H1 (cell line): ENCODE data around the gene AKR7A2. TPM values are rescaled to one million over a fixed set of nuclear protein-coding genes. Genes with fewer than 3 reads are reported as not detected.

Experiments
- CTCF ChIA-PET: fragments of 300-600 bp; sonication (Branson Sonifier 250); formaldehyde crosslinking; loops from one replicate; lab custom pipeline; 2021; ENCODE audit not compliant: partially characterized antibody; lab: Charles Lee
- POLR2A ChIA-PET: fragments of 300-600 bp; sonication (Branson Sonifier 250); formaldehyde crosslinking; loops from one replicate; lab custom pipeline; 2021; ENCODE audit warnings: inconsistent platforms; ENCODE audit not compliant: partially characterized antibody; lab: Charles Lee
- DNase-seq, 2 experiments: peaks; one replicate each; pipeline versions ENCODE4 v3.0.0 to v3.0.0-alpha.2; 2010 to 2022; ENCODE audit warnings: low spot score in 2 of 2, low read depth in 1 of 2, mixed read lengths in 1 of 2
- FAIRE-seq: peaks from 2 replicates; lab custom pipeline; 2011; peaks lifted over from hg19 to GRCh38; lab: Jason Lieb, UNC
- H2AFZ ChIP-seq: 2 replicates; pipeline ENCODE4 v1.8.1; 2012; ENCODE audit warnings: low read length, inconsistent platforms
- H2AK5ac ChIP-seq: 2 replicates; pipeline ENCODE4 v1.6.1; 2013; ENCODE audit warnings: low read depth, low read length
- H2BK120ac ChIP-seq: replicated peaks from 2 replicates; pipeline ENCODE3; 2013; ENCODE audit warnings: low read depth, low read length, inconsistent platforms
- H2BK12ac ChIP-seq: 2 replicates; pipeline ENCODE4 v1.6.1; 2013; ENCODE audit warnings: low read depth, low read length
- H2BK15ac ChIP-seq: 2 replicates; pipeline ENCODE4 v1.6.1; 2013; ENCODE audit warnings: low read length
- H2BK20ac ChIP-seq: 2 replicates; pipeline ENCODE4 v1.6.1; 2013; ENCODE audit warnings: low read length
- H2BK5ac ChIP-seq: 2 replicates; pipeline ENCODE4 v1.6.1; 2013; ENCODE audit warnings: low read depth, low read length
- H3K14ac ChIP-seq: 2 replicates; pipeline ENCODE4 v1.6.1; 2013; ENCODE audit warnings: inconsistent platforms; ENCODE audit not compliant: insufficient read length
- H3K18ac ChIP-seq: 2 replicates; pipeline ENCODE4 v1.6.1; 2013; ENCODE audit warnings: low read length; ENCODE audit errors: extremely low read depth
- H3K23ac ChIP-seq: 2 replicates; pipeline ENCODE4 v1.6.1; 2013; ENCODE audit warnings: inconsistent platforms; ENCODE audit not compliant: insufficient read length
- H3K23me2 ChIP-seq: 2 replicates; pipeline ENCODE4 v1.6.1; 2013; ENCODE audit warnings: low read depth, low read length
- H3K27ac ChIP-seq: 2 replicates; pipeline ENCODE4 v1.6.1; 2011; ENCODE audit warnings: low read depth, low read length, inconsistent platforms
- H3K27me3 ChIP-seq, 4 experiments: replicated peaks in 1 of 4; 1 replicate in 1 of 4; 2 replicates in 3 of 4; pipeline versions ENCODE4 v1.6.1 to v1.8.1; 2011 to 2013; ENCODE audit warnings: low read length in 3 of 4, mild to moderate bottlenecking in 3 of 4, inconsistent platforms in 2 of 4, mixed read lengths in 2 of 4, moderate library complexity in 1 of 4; ENCODE audit not compliant: control insufficient read depth in 3 of 4, insufficient read depth in 3 of 4; ENCODE audit errors: extremely low read depth in 1 of 4
- H3K36me3 ChIP-seq, 4 experiments: 2 replicates each; pipeline versions ENCODE4 v1.6.1 to v1.8.1; 2011 to 2013; ENCODE audit warnings: mild to moderate bottlenecking in 4 of 4, low read length in 3 of 4, moderate library complexity in 2 of 4, control low read depth in 1 of 4, inconsistent platforms in 1 of 4; ENCODE audit not compliant: insufficient read depth in 4 of 4, control insufficient read depth in 2 of 4
- H3K4ac ChIP-seq: replicated peaks from 2 replicates; pipeline ENCODE3; 2013; ENCODE audit warnings: low read length, low read depth, mixed read lengths, inconsistent platforms; ENCODE audit not compliant: insufficient read length
- H3K4me1 ChIP-seq, 4 experiments: replicated peaks in 1 of 4; 1 replicate in 1 of 4; 2 replicates in 3 of 4; pipeline versions ENCODE4 v1.6.1 to v1.8.1; 2011 to 2013; ENCODE audit warnings: low read length in 3 of 4, inconsistent platforms in 2 of 4, mixed read lengths in 1 of 4; ENCODE audit not compliant: insufficient read depth in 4 of 4, control insufficient read depth in 3 of 4
- H3K4me2 ChIP-seq, 2 experiments: 2 replicates each; pipeline versions ENCODE4 v1.6.1 to v1.8.1; 2011 to 2013; ENCODE audit warnings: low read depth in 2 of 2, low read length in 2 of 2, control low read depth in 1 of 2, inconsistent platforms in 1 of 2, mild to moderate bottlenecking in 1 of 2; ENCODE audit not compliant: insufficient read depth in 1 of 2
- H3K4me3 ChIP-seq, 4 experiments: fragments of 200-600, 300-600 bp in 1 of 4; sonication (generic), shearing (Covaris generic), sonication (Bioruptor Twin) in 1 of 4; 2 replicates each; pipeline versions ENCODE4 v1.5.1 to v1.8.1; 2011 to 2016; ENCODE audit warnings: low read length in 4 of 4, low read depth in 3 of 4, control low read depth in 2 of 4, inconsistent platforms in 2 of 4, mild to moderate bottlenecking in 2 of 4, mixed read lengths in 1 of 4, moderate library complexity in 1 of 4; ENCODE audit not compliant: insufficient read depth in 2 of 4; ENCODE audit errors: extremely low read depth in 1 of 4
- H3K56ac ChIP-seq: replicated peaks from 2 replicates; pipeline ENCODE3; 2013; ENCODE audit warnings: low read depth, mild to moderate bottlenecking, mixed read lengths, low read length, inconsistent platforms; ENCODE audit not compliant: insufficient read length
- H3K79me1 ChIP-seq: 2 replicates; pipeline ENCODE4 v1.6.1; 2013; ENCODE audit warnings: low read depth, low read length, control low read depth
- H3K79me2 ChIP-seq, 2 experiments: 2 replicates each; pipeline versions ENCODE4 v1.6.1 to v1.8.1; 2012 to 2013; ENCODE audit warnings: low read length in 2 of 2, mild to moderate bottlenecking in 2 of 2, inconsistent platforms in 1 of 2; ENCODE audit not compliant: insufficient read depth in 2 of 2, control insufficient read depth in 1 of 2
- H3K9ac ChIP-seq, 4 experiments: replicated peaks in 1 of 4; 1 replicate in 1 of 4; 2 replicates in 3 of 4; pipeline versions ENCODE4 v1.6.1 to v1.8.1; 2011 to 2013; ENCODE audit warnings: low read depth in 3 of 4, low read length in 3 of 4, control low read depth in 2 of 4, mild to moderate bottlenecking in 2 of 4, moderate library complexity in 2 of 4, inconsistent platforms in 1 of 4; ENCODE audit errors: extremely low read depth in 1 of 4
- H3K9me3 ChIP-seq, 2 experiments: 2 replicates each; pipeline versions ENCODE4 v1.6.1 to v1.8.1; 2012 to 2013; ENCODE audit warnings: mild to moderate bottlenecking in 2 of 2, moderate library complexity in 2 of 2, control low read depth in 1 of 2, inconsistent platforms in 1 of 2, low read depth in 1 of 2, low read length in 1 of 2, mixed read lengths in 1 of 2; ENCODE audit not compliant: insufficient read depth in 2 of 2
- H4K20me1 ChIP-seq, 2 experiments: replicated peaks in 1 of 2; 2 replicates each; pipeline versions ENCODE3 to v1.8.1; 2011 to 2013; ENCODE audit warnings: inconsistent platforms in 2 of 2, low read length in 2 of 2, mild to moderate bottlenecking in 1 of 2; ENCODE audit not compliant: insufficient read depth in 2 of 2, control insufficient read depth in 1 of 2
- H4K5ac ChIP-seq: 2 replicates; pipeline ENCODE4 v1.6.1; 2013; ENCODE audit warnings: low read length, low read depth, mixed read lengths, inconsistent platforms; ENCODE audit not compliant: insufficient read length
- H4K8ac ChIP-seq: 2 replicates; pipeline ENCODE4 v1.8.0; 2013; ENCODE audit warnings: mild to moderate bottlenecking, moderate library complexity, low read length, inconsistent platforms; ENCODE audit not compliant: insufficient read depth; ENCODE audit errors: extremely low read depth
- H4K91ac ChIP-seq: replicated peaks from 2 replicates; pipeline ENCODE3; 2013; ENCODE audit warnings: low read length, mixed read lengths, inconsistent platforms; ENCODE audit not compliant: insufficient read length
- CBX8 ChIP-seq: fragments of 300-800, 300-1000 bp; sonication (generic); IDR thresholded peaks from 2 replicates; pipeline ENCODE4 v1.7.1; 2016; ENCODE audit warnings: low read depth, low read length, borderline replicate concordance
- FOSL1 ChIP-seq: IDR thresholded peaks from 2 replicates; pipeline ENCODE4 v1.6.1; 2011; ENCODE audit warnings: mild to moderate bottlenecking, low read depth, low read length, moderate library complexity; ENCODE audit not compliant: insufficient read depth
- HDAC2 ChIP-seq, 2 experiments: fragments of 300-600 bp in 1 of 2; sonication (generic) in 1 of 2; IDR thresholded peaks; 2 replicates each; pipeline ENCODE4 v1.6.1; 2011 to 2012; ENCODE audit warnings: low read depth in 2 of 2, low read length in 2 of 2, mild to moderate bottlenecking in 2 of 2, moderate library complexity in 2 of 2, borderline replicate concordance in 1 of 2, inconsistent platforms in 1 of 2
- POU5F1 ChIP-seq: IDR thresholded peaks from 2 replicates; pipeline ENCODE4 v1.6.1; 2011; ENCODE audit warnings: low read depth, mild to moderate bottlenecking, low read length, moderate library complexity
- WGBS, 2 experiments: shearing (Covaris generic) in 1 of 2; methylation state at CpG; one replicate each; pipeline versions ENCODE4 v1.1.6 to v1.1.7; 2013 to 2015; ENCODE audit warnings: low lambda C conversion rate in 2 of 2, mixed read lengths in 2 of 2, inconsistent platforms in 1 of 2, low coverage in 1 of 2, missing lambda C conversion rate in 1 of 2; ENCODE audit not compliant: insufficient replicate concordance in 2 of 2, insufficient coverage in 1 of 2, insufficient read length in 1 of 2; ENCODE audit errors: extremely low coverage in 1 of 2, missing lambda C conversion rate in 1 of 2; 5-methylcytosine and 5-hydroxymethylcytosine counted together
- polyA plus RNA-seq, 7 experiments: library from polyadenylated mRNA; depleted of rRNA in 3 of 7; stranded (reverse) in 5 of 7; unstranded in 2 of 7; fragments of >200 nt in 5 of 7; fragments of 200-250 nt in 2 of 7; gene quantifications; 1 replicate in 5 of 7; 2 replicates in 1 of 7; 4 replicates in 1 of 7; pipeline versions ENCODE4 v1.2.1 to v1.2.3, GENCODE V29; 2011 to 2013; ENCODE audit warnings: missing spikeins in 2 of 7, mixed read lengths in 2 of 7
- total RNA-seq: library from RNA; stranded (reverse); fragmentation: NEBNext Ultra II Directional; extraction: Animal tissue kit (Norgen Biotek cat#: 25700); gene quantifications from 2 replicates; pipeline ENCODE4 v1.2.1, GENCODE V29; 2021

Gene AKR7A2
- total and polyA plus RNA-seq, 2 of the 8 experiments (the other 6 are each of a cell fraction or from before 2014, with no cell fraction given): 32.0 to 48.3 TPM

DNA sequence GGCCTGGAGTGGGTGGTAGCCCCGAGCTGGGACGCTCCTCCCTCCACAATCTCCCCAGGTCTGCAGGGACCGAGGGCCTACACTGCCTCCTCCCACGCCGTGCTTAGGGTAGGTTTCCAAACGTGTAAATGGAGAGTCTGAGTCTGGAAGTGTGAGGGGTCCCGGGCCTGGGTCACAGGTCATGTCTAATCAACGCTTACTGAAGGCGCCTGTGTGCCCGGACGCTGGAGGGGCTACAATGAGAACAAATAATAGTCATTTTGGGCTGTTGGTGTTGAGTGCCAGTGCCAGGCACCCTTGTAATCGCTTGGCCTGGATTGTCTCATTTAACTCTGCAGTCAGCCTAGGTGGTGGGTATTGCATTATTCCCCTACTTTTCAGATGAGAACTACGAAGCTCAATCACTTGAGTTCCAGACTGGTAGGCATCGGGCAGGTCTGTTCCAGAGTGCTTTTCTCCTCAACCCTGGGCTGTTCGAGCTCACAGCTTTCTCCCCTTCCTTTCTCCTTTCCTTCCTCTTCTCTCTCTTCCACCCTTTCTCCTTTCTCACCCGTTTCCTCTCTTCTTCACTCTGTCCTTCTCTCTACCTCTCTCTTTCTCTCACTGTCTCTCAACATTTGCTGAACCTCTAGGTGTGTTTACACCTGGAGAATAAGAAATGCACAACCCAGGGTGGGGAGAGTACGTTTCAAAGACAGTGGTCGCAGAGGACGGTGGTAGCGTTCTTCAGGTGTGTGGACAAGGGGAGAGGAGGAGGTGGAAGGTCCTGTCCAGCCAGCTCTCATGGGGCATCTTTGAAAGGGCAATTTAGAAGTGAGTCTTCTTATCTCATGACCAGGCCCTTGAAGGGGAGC is 1.1 kb upstream of the AKR7A2 start:
- DNase-seq (no peak), FAIRE-seq (no peak)
- Histone ChIP-seq H2AK5ac (no peak overlapping the region), H3K4ac (no peak overlapping the region), H2BK20ac (no peak overlapping the region), H3K23ac (no peak overlapping the region), H4K20me1 (peaks cover 6 to 18% of the 10 kb centered on the region in 2 experiments), H3K4me3 (peak overlapping the region; percentile 47 to 91 (median 67)), H3K18ac (no peak overlapping the region), H2BK15ac (no peak overlapping the region), H3K27me3 (peaks cover 0 to 4% (median 1%) of the 10 kb centered on the region in 4 experiments; a peak in 1 of 7 replicates), H3K79me1 (peaks cover 2% of the 10 kb centered on the region; the same call in 1 of the 2 replicates), H2BK5ac (no peak overlapping the region), H3K23me2 (peaks cover 10% of the 10 kb centered on the region; the same call in 1 of the 2 replicates), H4K8ac (peak overlapping the region; percentile 28; the same call in 1 of the 2 replicates), H3K9ac (peak overlapping the region; percentile 71 to 87 (median 75)), H3K36me3 (peaks cover 0 to 4% (median 1%) of the 10 kb centered on the region in 4 experiments; a peak in 4 of 8 replicates), H3K27ac (no peak overlapping the region), H3K14ac (no peak overlapping the region), H2BK12ac (no peak overlapping the region; the same call in 1 of the 2 replicates), H3K4me2 (peak overlapping the region; percentile 89 to 98), H3K9me3 (no peaks in the 10 kb centered on the region), H4K5ac (no peak overlapping the region), H3K79me2 (peaks cover 0 to 2% of the 10 kb centered on the region in 2 experiments; a peak in 1 of 4 replicates), H3K4me1 (peaks cover 0 to 17% (median 11%) of the 10 kb centered on the region in 4 experiments; a peak in 6 of 7 replicates), H4K91ac (peak overlapping the region; percentile 11), H2AFZ (peak overlapping the region; percentile 16; the same call in 1 of the 2 replicates), H3K56ac (no peak overlapping the region), H2BK120ac (no peak overlapping the region)
- ChIA-PET POLR2A (interaction anchor here (0.7 to 16.9 kb wide), 7 partner anchors 18 to 328 kb away, joined by 3 to 143 read pairs (median 5); partner anchors contain the start of genes EMC1 and MRTO4), CTCF (interaction anchor here (1.0 to 1.6 kb wide), 2 partner anchors 73 to 336 kb away, joined by 3 to 6 read pairs; no protein-coding TSS in a partner anchor)
- 59 to 100% methylated on average over 1 to 20 of the region's 20 CpGs for WGBS, 2 experiments
- TF ChIP-seq CBX8: no peak
- TF ChIP-seq HDAC2 (IDR thresholded peaks at IDR 0.05; ENCODE audit: borderline replicate concordance in 1 of 2, low read depth in 2 of 2, low read length in 2 of 2): no peak
- no peak for TF ChIP-seq POU5F1
- TF ChIP-seq FOSL1: no peak
